NCI-H128 (cell line): ENCODE measurements around the gene TBX15.

ENCODE experiments used
- DNase-seq: peaks from one replicate; lab custom pipeline; 2025; ENCODE audit not compliant: unreplicated experiment; lab: John Stamatoyannopoulos, UW

TBX15 gene

GRCh38 chr1:119002028-119002686 lies 14.0 kb upstream of the TBX15 start:
- DNase-seq, result no peak

GRCh38 chr1:119001181-119002027 lies 13.3 kb upstream of the TBX15 start:
- no peak for DNase-seq

- DNase-seq, result no peak
These were observed 12.4 kb upstream of the TBX15 start for GRCh38 chr1:119000371-119001180.

DNA sequence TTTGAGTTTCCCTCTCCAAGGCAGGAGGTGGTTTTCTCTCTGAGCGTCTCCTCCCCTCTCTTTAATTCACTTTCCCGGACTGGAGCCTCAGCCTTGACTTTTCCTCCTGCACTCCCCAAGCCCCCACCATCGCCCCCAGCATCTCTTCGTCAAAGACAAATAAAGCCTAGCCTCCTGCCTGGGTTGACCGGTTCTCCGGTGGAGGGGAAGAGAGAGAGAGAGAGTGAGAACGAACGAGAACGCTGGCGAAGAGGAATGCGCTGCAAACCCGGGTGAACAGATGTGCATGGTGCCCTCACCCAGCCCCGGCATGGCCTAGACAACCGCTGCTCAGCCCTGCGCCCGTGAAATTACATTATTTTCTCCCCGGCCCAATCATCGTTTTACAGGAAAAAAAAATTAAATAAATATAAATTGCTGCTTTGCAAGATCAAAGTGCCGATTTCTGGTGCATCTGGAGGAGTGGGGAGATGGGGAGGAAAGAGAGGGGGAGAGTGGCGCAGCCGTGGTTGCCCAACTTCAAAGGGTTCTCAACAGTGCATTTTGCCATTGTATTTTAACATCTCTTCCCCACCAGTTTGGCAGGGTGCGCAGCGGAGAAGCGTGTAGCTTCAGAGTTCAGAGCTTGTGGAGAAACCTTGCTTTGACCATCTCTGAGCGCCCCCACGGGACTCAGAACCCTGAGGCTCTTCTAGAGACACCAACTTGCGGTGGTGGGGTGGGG lies 11.4 kb upstream of the TBX15 start:
- no peak for DNase-seq

- DNase-seq, result no peak
These were observed 10.0 kb upstream of the TBX15 start for GRCh38 chr1:118998171-118998570.

DNA sequence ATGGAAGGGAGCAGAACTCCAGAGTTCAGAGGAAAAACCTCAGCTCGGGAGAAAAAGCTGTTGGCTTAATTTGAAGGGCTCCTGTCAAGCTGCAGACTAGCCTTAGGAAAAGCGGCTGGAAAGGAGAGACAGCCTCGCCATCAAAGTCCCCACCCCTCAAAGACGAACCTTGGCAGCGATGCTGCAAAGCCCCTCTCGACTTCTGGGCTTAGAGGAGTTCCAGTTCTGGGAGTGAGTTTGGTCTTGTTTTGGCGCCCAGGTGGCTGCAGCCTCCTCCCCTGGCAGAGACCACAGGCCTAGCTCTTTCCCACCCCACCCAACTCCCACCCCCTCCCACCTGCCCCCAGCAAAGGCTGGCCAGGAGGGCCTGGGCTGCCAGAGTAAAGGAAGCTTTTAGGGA lies 9.1 kb upstream of the TBX15 start:
- DNase-seq, result no peak

GRCh38 chr1:118995312-118996016 lies 7.3 kb upstream of the TBX15 start:
- no peak for DNase-seq

- DNase-seq, result no peak
These were observed 5.5 kb upstream of the TBX15 start for GRCh38 chr1:118993700-118994026.

DNA sequence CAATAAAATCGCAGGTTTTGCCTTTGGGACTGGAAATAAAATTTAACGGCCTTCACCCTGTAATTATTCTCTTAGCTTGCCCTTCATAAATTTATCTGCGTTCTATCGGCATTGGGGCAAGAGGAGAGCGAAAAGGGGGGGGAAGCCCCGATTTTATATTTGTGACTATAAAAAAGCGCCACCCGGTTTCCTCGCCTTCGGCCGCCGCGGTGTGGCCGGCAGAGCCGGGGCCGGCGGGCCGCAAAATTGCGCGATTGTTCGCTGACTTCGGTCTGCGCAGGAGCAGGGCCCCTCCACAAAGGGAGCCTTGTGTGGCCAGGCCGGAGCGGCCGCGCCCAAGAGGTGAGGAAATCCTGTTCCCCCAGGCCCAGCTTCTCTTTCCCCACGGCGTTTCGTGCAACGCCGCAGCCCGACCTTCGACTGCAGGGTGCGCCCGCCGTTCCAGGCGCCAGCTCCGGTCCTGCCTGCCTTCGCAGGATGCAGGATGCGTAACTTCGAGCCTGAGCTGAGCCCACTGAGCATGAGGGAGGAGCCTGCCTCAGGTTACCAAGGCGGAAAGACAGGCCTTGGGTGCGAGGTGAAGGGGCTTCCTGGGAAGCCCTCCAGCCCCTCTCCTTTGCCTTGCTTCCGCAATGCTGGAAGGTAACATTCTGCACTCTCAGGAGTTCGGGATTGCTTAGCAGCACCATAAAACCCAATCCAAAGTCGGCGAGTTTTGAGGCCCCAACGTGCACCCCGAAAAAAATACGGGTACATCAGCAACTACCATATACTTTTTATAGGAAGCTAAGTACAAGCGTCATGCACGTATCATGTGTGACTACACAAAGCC lies 4.9 kb upstream of the TBX15 start:
- no peak for DNase-seq

- no peak for DNase-seq
These were observed 4.2 kb upstream of the TBX15 start for GRCh38 chr1:118992237-118992825.

GRCh38 chr1:118991448-118991847 lies 3.3 kb upstream of the TBX15 start:
- DNase-seq, result no peak

- DNase-seq, result no peak
These were observed 2.5 kb upstream of the TBX15 start for GRCh38 chr1:118990513-118991152.

DNA sequence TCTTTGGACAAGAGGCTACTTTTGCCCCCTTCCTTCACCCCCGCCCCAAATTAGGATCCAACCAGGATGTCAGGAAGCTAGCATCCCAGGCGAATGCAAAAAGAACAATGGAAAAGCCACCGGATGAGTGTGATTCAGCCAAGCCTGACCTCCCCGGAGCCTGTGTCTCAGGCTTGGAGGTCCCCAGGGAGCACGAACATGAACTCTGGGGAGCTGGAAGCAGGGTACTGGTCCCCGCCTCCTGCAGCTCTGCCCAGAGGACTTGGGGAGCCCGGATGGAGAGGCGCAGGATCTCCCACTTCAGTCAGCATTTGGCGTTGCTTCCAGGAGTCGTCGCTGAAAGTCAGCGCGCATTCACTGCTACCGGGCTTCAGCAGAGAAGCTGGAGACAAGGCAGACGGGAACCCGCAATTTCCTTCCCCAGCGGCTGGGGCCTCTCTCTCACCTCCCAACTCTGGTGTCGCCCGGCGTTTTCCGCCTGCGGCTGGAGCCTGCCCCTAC lies 1.8 kb upstream of the TBX15 start:
- DNase-seq, result no peak

- no peak for DNase-seq
These were observed 1.1 kb upstream of the TBX15 start for GRCh38 chr1:118989006-118989815.

GRCh38 chr1:118987468-118988185 lies 516 bp downstream of the TBX15 start:
- DNase-seq, result no peak

GRCh38 chr1:118986555-118987467 lies 1.3 kb downstream of the TBX15 start:
- no peak for DNase-seq
